IMR-90 (cell line): Measurements from ENCODE around the gene VPS13A. TPM values are rescaled to one million over a fixed set of nuclear protein-coding genes. Genes with fewer than 3 reads are reported as not detected.

Source experiments
- ATAC-seq: fragments of 200-7000 bp; cut with Tn5 transposase; 2 replicates; pipeline ENCODE4 v1.9.1; 2020; ENCODE audit warnings: low read depth, mild to moderate bottlenecking, moderate library complexity
- BruUV-seq: library from RNA; stranded (reverse); fragments of 400-500 nt; replicated peaks from 2 replicates; lab custom pipeline; 2021; lab: Mats Ljungman, UMichigan
- CTCF ChIA-PET: fragments of 300-600 bp; formaldehyde crosslinking; extraction: SDS; loops from one replicate; lab custom pipeline; 2021; ENCODE audit warnings: antibody characterized with exemption; lab: Yijun Ruan, JAX
- POLR2A ChIA-PET: fragments of 300-600 bp; sonication (Branson Sonifier 250); formaldehyde crosslinking; loops from one replicate; lab custom pipeline; 2022; ENCODE audit warnings: antibody characterized with exemption; ENCODE audit not compliant: unreplicated experiment; lab: Charles Lee
- DNase-seq: peaks from one replicate; pipeline ENCODE4 v3.0.0; 2013
- H2AFZ ChIP-seq: replicated peaks from 2 replicates; pipeline ENCODE3; 2013; ENCODE audit warnings: low read length, mild to moderate bottlenecking; ENCODE audit not compliant: poor library complexity
- H2AK5ac ChIP-seq: 2 replicates; pipeline ENCODE4 v1.6.1; 2013; ENCODE audit warnings: low read depth, low read length, inconsistent platforms
- H2AK9ac ChIP-seq: replicated peaks from 2 replicates; pipeline ENCODE3; 2013; ENCODE audit warnings: mild to moderate bottlenecking, low read depth, low read length, moderate library complexity; ENCODE audit not compliant: poor library complexity
- H2BK120ac ChIP-seq: 2 replicates; pipeline ENCODE4 v1.6.1; 2013; ENCODE audit warnings: low read depth, low read length, inconsistent platforms
- H2BK15ac ChIP-seq: 3 replicates; pipeline ENCODE4 v1.6.1; 2013; ENCODE audit warnings: low read depth, low read length, inconsistent platforms
- H2BK20ac ChIP-seq: 2 replicates; pipeline ENCODE4 v1.6.1; 2013; ENCODE audit warnings: low read depth, mild to moderate bottlenecking, inconsistent platforms, low read length, moderate library complexity
- H2BK5ac ChIP-seq: 2 replicates; pipeline ENCODE4 v1.6.1; 2013; ENCODE audit warnings: mild to moderate bottlenecking, low read depth, low read length, inconsistent platforms; ENCODE audit not compliant: poor library complexity, severe bottlenecking
- H3K14ac ChIP-seq: replicated peaks from 2 replicates; pipeline ENCODE4 v1.6.1; 2013; ENCODE audit warnings: low read depth, low read length, inconsistent platforms
- H3K18ac ChIP-seq: 2 replicates; pipeline ENCODE4 v1.6.1; 2013; ENCODE audit warnings: low read depth, low read length, control low read depth
- H3K23ac ChIP-seq: 2 replicates; pipeline ENCODE4 v1.6.1; 2013; ENCODE audit warnings: low read depth, low read length, inconsistent platforms
- H3K27ac ChIP-seq: 2 replicates; pipeline ENCODE4 v1.5.1; 2013; ENCODE audit warnings: mild to moderate bottlenecking, control low read depth, low read length; ENCODE audit not compliant: insufficient read depth
- H3K27me3 ChIP-seq: 2 replicates; pipeline ENCODE4 v1.6.1; 2013; ENCODE audit warnings: low read length; ENCODE audit not compliant: control insufficient read depth, insufficient read depth
- H3K36me3 ChIP-seq: 2 replicates; pipeline ENCODE4 v1.6.1; 2013; ENCODE audit warnings: low read length, mixed read lengths; ENCODE audit not compliant: control insufficient read depth, insufficient read depth
- H3K4ac ChIP-seq: 2 replicates; pipeline ENCODE4 v1.6.1; 2013; ENCODE audit warnings: low read depth, low read length, inconsistent platforms
- H3K4me1 ChIP-seq: 2 replicates; pipeline ENCODE4 v1.6.1; 2013; ENCODE audit warnings: low read length, mixed read lengths; ENCODE audit not compliant: control insufficient read depth, insufficient read depth
- H3K4me2 ChIP-seq: 2 replicates; pipeline ENCODE4 v1.6.1; 2013; ENCODE audit warnings: low read depth, mild to moderate bottlenecking, control low read depth, low read length, moderate library complexity
- H3K4me3 ChIP-seq: 2 replicates; pipeline ENCODE4 v1.5.1; 2013; ENCODE audit warnings: low read depth, mild to moderate bottlenecking, control low read depth, low read length, moderate library complexity; ENCODE audit not compliant: insufficient read depth
- H3K56ac ChIP-seq: 2 replicates; pipeline ENCODE4 v1.6.1; 2013; ENCODE audit warnings: low read length, inconsistent platforms; ENCODE audit not compliant: insufficient read depth; ENCODE audit errors: extremely low read depth
- H3K79me1 ChIP-seq, 2 experiments: 2 replicates each; pipeline ENCODE4 v1.6.1; 2013; ENCODE audit warnings: low read length in 2 of 2, inconsistent platforms in 1 of 2, low read depth in 1 of 2
- H3K9ac ChIP-seq: 2 replicates; pipeline ENCODE4 v1.6.1; 2013; ENCODE audit warnings: low read depth, low read length, control low read depth
- H3K9me1 ChIP-seq: 2 replicates; pipeline ENCODE4 v1.6.1; 2013; ENCODE audit warnings: low read length, inconsistent platforms; ENCODE audit not compliant: insufficient read depth
- H3K9me3 ChIP-seq: 2 replicates; pipeline ENCODE4 v1.6.1; 2013; ENCODE audit warnings: low read length; ENCODE audit not compliant: control insufficient read depth, insufficient read depth
- H4K20me1 ChIP-seq: 2 replicates; pipeline ENCODE4 v1.6.1; 2013; ENCODE audit warnings: low read length, inconsistent platforms; ENCODE audit not compliant: insufficient read depth
- H4K5ac ChIP-seq: 2 replicates; pipeline ENCODE4 v1.6.1; 2013; ENCODE audit warnings: mild to moderate bottlenecking, low read depth, low read length, control low read depth
- H4K8ac ChIP-seq, 2 experiments: 2 replicates each; pipeline ENCODE4 v1.6.1; 2013; ENCODE audit warnings: low read depth in 2 of 2, low read length in 2 of 2, control low read depth in 1 of 2, inconsistent platforms in 1 of 2
- H4K91ac ChIP-seq: 2 replicates; pipeline ENCODE4 v1.6.1; 2013; ENCODE audit warnings: low read depth, low read length, inconsistent platforms; ENCODE audit not compliant: insufficient read depth
- BHLHE40 ChIP-seq: fragments of 150-350 bp; IDR thresholded peaks from 2 replicates; pipeline ENCODE4 v1.6.1; 2016; ENCODE audit warnings: mild to moderate bottlenecking, low read depth, low read length
- CEBPB ChIP-seq: IDR thresholded peaks from 2 replicates; pipeline ENCODE4 v1.6.1; 2012; ENCODE audit warnings: low read depth, low read length, improper control_type of control experiment
- CHD1 ChIP-seq: IDR thresholded peaks from 2 replicates; pipeline ENCODE4 v1.6.1; 2012; ENCODE audit warnings: low read depth, low read length, improper control_type of control experiment
- FOS ChIP-seq: fragments of 150-350 bp; IDR thresholded peaks from 2 replicates; pipeline ENCODE4 v1.6.1; 2016; ENCODE audit warnings: low read depth, low read length
- MAFK ChIP-seq: IDR thresholded peaks from 2 replicates; pipeline ENCODE4 v1.6.1; 2012; ENCODE audit warnings: low read depth, low read length, improper control_type of control experiment
- MAZ ChIP-seq: IDR thresholded peaks from 2 replicates; pipeline ENCODE4 v1.6.1; 2012; ENCODE audit warnings: low read depth, mild to moderate bottlenecking, low read length, improper control_type of control experiment, moderate library complexity, borderline replicate concordance
- MXI1 ChIP-seq: IDR thresholded peaks from 2 replicates; pipeline ENCODE4 v1.6.1; 2012; ENCODE audit warnings: low read depth, mild to moderate bottlenecking, low read length, moderate library complexity, borderline replicate concordance
- NFE2L2 ChIP-seq: fragments of 150-350 bp; IDR thresholded peaks from 2 replicates; pipeline ENCODE4 v1.6.1; 2016; ENCODE audit warnings: low read depth, mild to moderate bottlenecking, low read length
- POLR2A ChIP-seq: IDR thresholded peaks from 2 replicates; pipeline ENCODE4 v1.6.1; 2012; ENCODE audit warnings: mild to moderate bottlenecking, low read depth, low read length
- RAD21 ChIP-seq: IDR thresholded peaks from 2 replicates; pipeline ENCODE4 v1.6.1; 2012; ENCODE audit warnings: low read length, improper control_type of control experiment
- RCOR1 ChIP-seq: IDR thresholded peaks from 2 replicates; pipeline ENCODE4 v1.6.1; 2012; ENCODE audit warnings: mild to moderate bottlenecking, low read length, improper control_type of control experiment; ENCODE audit not compliant: insufficient replicate concordance
- RFX5 ChIP-seq: IDR thresholded peaks from 2 replicates; pipeline ENCODE4 v1.8.0; 2012; ENCODE audit warnings: low read depth, mild to moderate bottlenecking, low read length, moderate library complexity
- SMC3 ChIP-seq: fragments of 150-350 bp; IDR thresholded peaks from 2 replicates; pipeline ENCODE4 v1.6.1; 2016; ENCODE audit warnings: low read depth, mild to moderate bottlenecking, antibody characterized with exemption, low read length, moderate library complexity
- WGBS, 2 experiments: methylation state at CpG; one replicate each; pipeline versions ENCODE4 v1.1.5 to v1.1.7; 2013; ENCODE audit warnings: missing lambda C conversion rate in 2 of 2; ENCODE audit not compliant: insufficient read length in 1 of 2; ENCODE audit errors: extremely low coverage in 2 of 2; 5-methylcytosine and 5-hydroxymethylcytosine counted together
- dilution Hi-C: fragments of 300-500 bp; cut with HindIII; formaldehyde crosslinking; loops from one replicate; pipeline ENCODE4 v1.14.3; 2018; ENCODE audit warnings: low sequenced_read_pairs; ENCODE audit not compliant: unreplicated experiment
- in situ Hi-C: fragments of 300-500 bp; cut with MboI; formaldehyde crosslinking; loops from 3 replicates; pipeline ENCODE4 v1.14.3; 2019; ENCODE audit warnings: low sequenced_read_pairs, inconsistent platforms, mixed read lengths
- intact Hi-C: fragments of 100-400 bp; cut with micrococcal nuclease; formaldehyde crosslinking; loops from 2 replicates; pipeline ENCODE4 v1.10.0; 2022
- polyA plus RNA-seq, 3 experiments: library from polyadenylated mRNA; depleted of rRNA; stranded (reverse); fragments of >200 nt; gene quantifications; 2 replicates each; pipeline ENCODE4 v1.2.3, GENCODE V29; 2012; ENCODE audit warnings: low replicate concordance in 1 of 3
- total RNA-seq: library from RNA; depleted of rRNA; stranded (reverse); fragments of >200 nt; gene quantifications from 2 replicates; pipeline ENCODE4 v1.2.3, GENCODE V29; 2012
- TF ChIP-seq, protein P1 (sequence below): fragments of 150-350 bp; IDR thresholded peaks from 2 replicates; pipeline ENCODE4 v1.6.1; 2017; ENCODE audit warnings: mild to moderate bottlenecking, antibody characterized with exemption, low read length, low read depth
- TF ChIP-seq, protein P2 (sequence below): conservative IDR thresholded peaks from 2 replicates; pipeline ENCODE4 v1.5.1; 2012; ENCODE audit warnings: mild to moderate bottlenecking, low read depth, low read length, improper control_type of control experiment
- TF ChIP-seq, protein P3 (sequence below): fragments of 150-350 bp; IDR thresholded peaks from 2 replicates; pipeline ENCODE4 v1.6.1; 2016; ENCODE audit warnings: low read depth, mild to moderate bottlenecking, low read length, moderate library complexity, borderline replicate concordance

The VPS13A gene
- total and polyA plus RNA-seq, 2 of the 4 experiments (the other 2 are of a cell fraction) = 10.4 to 26.5 TPM

DNA sequence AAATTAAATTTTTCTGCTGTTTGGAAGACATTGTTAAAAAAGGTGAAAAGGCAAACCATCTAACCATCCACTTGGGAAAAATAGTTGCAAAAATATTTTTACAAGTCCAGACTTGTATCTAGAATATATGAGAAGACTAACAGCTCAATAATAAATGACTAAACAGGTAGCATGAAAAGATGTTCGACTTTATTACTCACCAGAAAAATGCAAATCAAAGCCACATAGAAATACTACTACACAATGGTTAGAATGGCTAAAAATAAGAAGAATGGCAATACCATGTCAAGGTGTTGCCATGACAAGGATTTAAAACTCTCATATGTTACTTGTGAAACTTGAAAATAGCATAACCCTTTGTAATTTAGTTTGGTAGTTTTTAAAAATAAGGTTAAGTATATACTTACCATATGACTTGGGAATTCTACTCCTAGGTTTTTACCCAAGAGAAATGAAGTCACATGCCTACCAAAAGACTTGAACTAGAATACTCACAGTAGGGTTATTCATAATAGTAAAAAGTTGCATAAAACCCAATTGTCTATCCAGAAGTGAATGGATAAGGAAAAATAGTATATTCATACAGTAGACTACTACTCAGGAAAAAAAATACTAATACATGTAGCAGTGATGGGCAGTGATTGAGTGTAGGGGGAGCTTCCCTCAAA lies 93.8 kb downstream of the VPS13A start:
- TF ChIP-seq POLR2A = no peak
- no peak for TF ChIP-seq CEBPB
- TF ChIP-seq MXI1 = no peak
- no peak for TF ChIP-seq SMC3
- TF ChIP-seq FOS = no peak
- TF ChIP-seq RAD21 = no peak
- TF ChIP-seq, protein P1, sequence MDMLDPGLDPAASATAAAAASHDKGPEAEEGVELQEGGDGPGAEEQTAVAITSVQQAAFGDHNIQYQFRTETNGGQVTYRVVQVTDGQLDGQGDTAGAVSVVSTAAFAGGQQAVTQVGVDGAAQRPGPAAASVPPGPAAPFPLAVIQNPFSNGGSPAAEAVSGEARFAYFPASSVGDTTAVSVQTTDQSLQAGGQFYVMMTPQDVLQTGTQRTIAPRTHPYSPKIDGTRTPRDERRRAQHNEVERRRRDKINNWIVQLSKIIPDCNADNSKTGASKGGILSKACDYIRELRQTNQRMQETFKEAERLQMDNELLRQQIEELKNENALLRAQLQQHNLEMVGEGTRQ = no peak
- no peak for TF ChIP-seq NFE2L2
- no peak for TF ChIP-seq BHLHE40
- TF ChIP-seq, protein P2, sequence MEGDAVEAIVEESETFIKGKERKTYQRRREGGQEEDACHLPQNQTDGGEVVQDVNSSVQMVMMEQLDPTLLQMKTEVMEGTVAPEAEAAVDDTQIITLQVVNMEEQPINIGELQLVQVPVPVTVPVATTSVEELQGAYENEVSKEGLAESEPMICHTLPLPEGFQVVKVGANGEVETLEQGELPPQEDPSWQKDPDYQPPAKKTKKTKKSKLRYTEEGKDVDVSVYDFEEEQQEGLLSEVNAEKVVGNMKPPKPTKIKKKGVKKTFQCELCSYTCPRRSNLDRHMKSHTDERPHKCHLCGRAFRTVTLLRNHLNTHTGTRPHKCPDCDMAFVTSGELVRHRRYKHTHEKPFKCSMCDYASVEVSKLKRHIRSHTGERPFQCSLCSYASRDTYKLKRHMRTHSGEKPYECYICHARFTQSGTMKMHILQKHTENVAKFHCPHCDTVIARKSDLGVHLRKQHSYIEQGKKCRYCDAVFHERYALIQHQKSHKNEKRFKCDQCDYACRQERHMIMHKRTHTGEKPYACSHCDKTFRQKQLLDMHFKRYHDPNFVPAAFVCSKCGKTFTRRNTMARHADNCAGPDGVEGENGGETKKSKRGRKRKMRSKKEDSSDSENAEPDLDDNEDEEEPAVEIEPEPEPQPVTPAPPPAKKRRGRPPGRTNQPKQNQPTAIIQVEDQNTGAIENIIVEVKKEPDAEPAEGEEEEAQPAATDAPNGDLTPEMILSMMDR = no peak
- TF ChIP-seq CHD1 = no peak
- no peak for TF ChIP-seq MAFK
- no peak for TF ChIP-seq MAZ
- TF ChIP-seq, protein P3, sequence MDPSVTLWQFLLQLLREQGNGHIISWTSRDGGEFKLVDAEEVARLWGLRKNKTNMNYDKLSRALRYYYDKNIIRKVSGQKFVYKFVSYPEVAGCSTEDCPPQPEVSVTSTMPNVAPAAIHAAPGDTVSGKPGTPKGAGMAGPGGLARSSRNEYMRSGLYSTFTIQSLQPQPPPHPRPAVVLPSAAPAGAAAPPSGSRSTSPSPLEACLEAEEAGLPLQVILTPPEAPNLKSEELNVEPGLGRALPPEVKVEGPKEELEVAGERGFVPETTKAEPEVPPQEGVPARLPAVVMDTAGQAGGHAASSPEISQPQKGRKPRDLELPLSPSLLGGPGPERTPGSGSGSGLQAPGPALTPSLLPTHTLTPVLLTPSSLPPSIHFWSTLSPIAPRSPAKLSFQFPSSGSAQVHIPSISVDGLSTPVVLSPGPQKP = no peak
- no peak for TF ChIP-seq RCOR1
- no peak for TF ChIP-seq RFX5
- Histone ChIP-seq H3K23ac (no peak overlapping the region), H3K9me3 (no peaks in the 10 kb centered on the region), H4K5ac (no peak overlapping the region), H2AFZ (no peak overlapping the region), H3K4me3 (no peak overlapping the region), H2BK20ac (no peak overlapping the region), H3K14ac (no peak overlapping the region), H3K4ac (no peak overlapping the region), H2BK15ac (no peak overlapping the region), H3K4me1 (no peaks in the 10 kb centered on the region), H3K27ac (no peak overlapping the region), H4K8ac (no peak overlapping the region), H3K27me3 (no peaks in the 10 kb centered on the region), H3K79me1 (0 out of 4 replicates have a peak, but pooled peaks cover 0 to 3% of the 10 kb centered on the region in 2 experiments), H4K91ac (no peak overlapping the region), H3K56ac (no peak overlapping the region), H4K20me1 (no peaks in the 10 kb centered on the region), H3K4me2 (no peak overlapping the region), H3K18ac (no peak overlapping the region), H2AK5ac (no peak overlapping the region), H2BK5ac (no peak overlapping the region), H2BK120ac (no peak overlapping the region), H3K9ac (no peak overlapping the region), H2AK9ac (no peak overlapping the region), H3K9me1 (no peaks in the 10 kb centered on the region; the same call in 1 of the 2 replicates), H3K36me3 (peaks cover 2% of the 10 kb centered on the region; the same call in 1 of the 2 replicates)
- no TSS peak for BruUV-seq
- dilution Hi-C loops (no loop called here), in situ Hi-C loops (no loop called here), intact Hi-C loops (no loop called here)
- ATAC-seq (no peak), DNase-seq (no peak)
- no CpG with 5 or more reads among the region's 1 CpG for WGBS, 2 experiments
- ChIA-PET POLR2A (no interaction called here), CTCF (interaction anchor here (1.0 kb wide), 1 partner anchor 113 kb away, joined by 3 read pairs; no protein-coding TSS in a partner anchor)
